Activated naive CD8-positive, alpha-beta T cell treated with anti-CD3 and anti-CD28 coated beads, Interleukin-2, amount 50 U/mL, for 16 hours (primary cell): ENCODE results near the gene SNED1.

ENCODE experiments used
- DNase-seq: peaks from one replicate; pipeline ENCODE4 v3.0.0-alpha.2; 2020; ENCODE audit warnings: low read depth, low spot score

The SNED1 gene

GRCh38 chr2:240992572-240993291 lies 5.7 kb upstream of the SNED1 start:
- DNase-seq, result no peak

GRCh38 chr2:240993446-240994170 lies 4.8 kb upstream of the SNED1 start:
- no peak for DNase-seq

GRCh38 chr2:240994171-240994896 lies 4.1 kb upstream of the SNED1 start:
- no peak for DNase-seq

- no peak for DNase-seq
These were observed 3.1 kb upstream of the SNED1 start for GRCh38 chr2:240995041-240996021.

- no peak for DNase-seq
These were observed 2.1 kb upstream of the SNED1 start for GRCh38 chr2:240996161-240996833.

- no peak for DNase-seq
These were observed 1.6 kb upstream of the SNED1 start for GRCh38 chr2:240996834-240997140.

GRCh38 chr2:240997141-240997855 lies 1.1 kb upstream of the SNED1 start:
- no peak for DNase-seq

GRCh38 chr2:240998706-240998994 lies 232 bp downstream of the SNED1 start:
- no peak for DNase-seq

- DNase-seq, result no peak
These were observed 775 bp downstream of the SNED1 start for GRCh38 chr2:240998995-240999791.

- DNase-seq, result no peak
These were observed 1.6 kb downstream of the SNED1 start for GRCh38 chr2:240999873-241000541.

- DNase-seq, result no peak
These were observed 2.5 kb downstream of the SNED1 start for GRCh38 chr2:241000831-241001321.

GRCh38 chr2:241001413-241002274 lies 3.2 kb downstream of the SNED1 start:
- DNase-seq, result no peak

GRCh38 chr2:241002275-241003046 lies 4.0 kb downstream of the SNED1 start:
- no peak for DNase-seq

GRCh38 chr2:241003047-241003360 lies 4.6 kb downstream of the SNED1 start:
- no peak for DNase-seq

GRCh38 chr2:241003369-241003768 lies 5.0 kb downstream of the SNED1 start:
- DNase-seq, result no peak

- no peak for DNase-seq
These were observed 5.6 kb downstream of the SNED1 start for GRCh38 chr2:241003830-241004564.

GRCh38 chr2:241005569-241005968 lies 7.2 kb downstream of the SNED1 start:
- no peak for DNase-seq
